Measurements from ENCODE around the gene KCNAB2. TPM values are rescaled to one million over a fixed set of nuclear protein-coding genes. Genes with fewer than 3 reads are reported as not detected.

Gene KCNAB2
- polyA plus RNA-seq, 1 donor, result 4.6 TPM

- peak; percentile 76 for DNase-seq
Observed at GRCh38 chr1:6098303-6099215, 52.9 kb downstream of the KCNAB2 start.

GRCh38 chr1:6099297-6099696, 53.6 kb downstream of the KCNAB2 start:
- DNase-seq, result no peak

GRCh38 chr1:6099787-6100765, 54.4 kb downstream of the KCNAB2 start:
- no peak for DNase-seq

GRCh38 chr1:6100861-6101783, 55.4 kb downstream of the KCNAB2 start:
- DNase-seq, result no peak

GRCh38 chr1:6101826-6102531, 56.3 kb downstream of the KCNAB2 start:
- DNase-seq, result no peak

- DNase-seq, result no peak
Observed at GRCh38 chr1:6102532-6102845, 56.8 kb downstream of the KCNAB2 start.

- no peak for DNase-seq
Observed at GRCh38 chr1:6103111-6103853, 57.6 kb downstream of the KCNAB2 start.

- no peak for DNase-seq
Observed at GRCh38 chr1:6103854-6104530, 58.3 kb downstream of the KCNAB2 start.

- DNase-seq, result no peak
Observed at GRCh38 chr1:6104631-6105030, 58.9 kb downstream of the KCNAB2 start.

- no peak for DNase-seq
Observed at GRCh38 chr1:6105218-6105679, 59.6 kb downstream of the KCNAB2 start.

GRCh38 chr1:6105763-6106162, 60.1 kb downstream of the KCNAB2 start:
- DNase-seq, result no peak

- no peak for DNase-seq
Observed at GRCh38 chr1:6106321-6106731, 60.6 kb downstream of the KCNAB2 start.

GRCh38 chr1:6106977-6107376, 61.3 kb downstream of the KCNAB2 start:
- DNase-seq, result no peak

- no peak for DNase-seq
Observed at GRCh38 chr1:6107409-6108356, 62.0 kb downstream of the KCNAB2 start.

- DNase-seq, result no peak
Observed at GRCh38 chr1:6108476-6108875, 62.8 kb downstream of the KCNAB2 start.

GRCh38 chr1:6108937-6109614, 63.4 kb downstream of the KCNAB2 start:
- no peak for DNase-seq

- DNase-seq, result no peak
Observed at GRCh38 chr1:6109688-6110087, 64.0 kb downstream of the KCNAB2 start.

- DNase-seq, result no peak
Observed at GRCh38 chr1:6110326-6110725, 64.6 kb downstream of the KCNAB2 start.

All from hindlimb muscle (tissue), 1 donor.